Measurements from ENCODE around the gene FAM200A.
"Not testable (repeated sequence)": the region's sequence is repeated elsewhere in the genome, so short reads cannot be mapped to it uniquely, and the experiment has no call there.

Gene FAM200A

DNA sequence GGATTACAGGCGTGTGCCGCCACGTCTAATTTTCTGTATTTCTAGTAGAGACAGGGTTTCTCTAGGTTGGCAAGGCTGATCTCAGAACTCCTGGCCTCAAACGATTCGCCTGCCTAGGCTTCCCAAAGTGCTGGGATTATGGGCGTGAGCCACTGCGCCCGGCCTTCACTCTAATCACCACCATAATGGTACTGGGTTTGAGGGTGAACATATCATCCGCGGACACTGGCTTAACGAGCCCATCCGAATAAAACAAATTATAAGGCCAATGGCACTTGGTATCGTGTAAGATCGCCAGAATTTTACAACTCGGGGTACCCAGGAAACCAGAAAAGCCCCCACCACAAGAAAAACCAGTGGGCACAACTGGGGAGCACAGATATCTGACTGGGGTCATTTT is 580 bp downstream of the FAM200A start:
- H3K79me2 ChIP-seq (ENCODE audit: low read length): peaks cover 24% of the 10 kb centered on the region
- no peak overlapping the region for H2AFZ ChIP-seq (ENCODE audit: low read depth, low read length)
- H4K20me1 ChIP-seq (ENCODE audit: insufficient read depth, low read length): no peaks in the 10 kb centered on the region
- H3K36me3 ChIP-seq (replicated peaks; ENCODE audit: low read depth, low read length): peaks cover 28% of the 10 kb centered on the region
- H3K9ac ChIP-seq (ENCODE audit: low read length): peak overlapping the region; percentile 84
- peaks cover 10% of the 10 kb centered on the region for H3K4me1 ChIP-seq (ENCODE audit: low read length)
- H3K4me2 ChIP-seq (ENCODE audit: low read length): peak overlapping the region; percentile 71
- H3K27ac ChIP-seq (ENCODE audit: low read length): no peak overlapping the region
- H3K4me3 ChIP-seq (ENCODE audit: low read length): peak overlapping the region; percentile 91
- no peaks in the 10 kb centered on the region for H3K27me3 ChIP-seq (ENCODE audit: low read depth, low read length)
- no peak for TF ChIP-seq CTCF (IDR thresholded peaks at IDR 0.05; ENCODE audit: low read depth, low read length)
- TF ChIP-seq EZH2phosphoT487 (IDR thresholded peaks at IDR 0.05; ENCODE audit: low read depth): no peak
- H3K9me3 ChIP-seq (ENCODE audit: insufficient read depth, low read length): no peaks in the 10 kb centered on the region

GRCh38 chr7:99549545-99549944 is 2.4 kb downstream of the FAM200A start:
- H3K27ac ChIP-seq (ENCODE audit: low read length); H4K20me1 ChIP-seq (ENCODE audit: insufficient read depth, low read length); H2AFZ ChIP-seq (ENCODE audit: low read depth, low read length); H3K9ac ChIP-seq (ENCODE audit: low read length); H3K27me3 ChIP-seq (ENCODE audit: low read depth, low read length); H3K4me1 ChIP-seq (ENCODE audit: low read length); H3K4me2 ChIP-seq (ENCODE audit: low read length); H3K4me3 ChIP-seq (ENCODE audit: low read length); H3K9me3 ChIP-seq (ENCODE audit: insufficient read depth, low read length): not testable (repeated sequence)
- H3K36me3 ChIP-seq (replicated peaks; ENCODE audit: low read depth, low read length): peaks cover 16% of the 10 kb centered on the region
- H3K79me2 ChIP-seq (ENCODE audit: low read length): peaks cover 18% of the 10 kb centered on the region

- H3K4me3 ChIP-seq (ENCODE audit: low read length); H4K20me1 ChIP-seq (ENCODE audit: insufficient read depth, low read length); H3K4me1 ChIP-seq (ENCODE audit: low read length); H3K9ac ChIP-seq (ENCODE audit: low read length); H3K4me2 ChIP-seq (ENCODE audit: low read length); H2AFZ ChIP-seq (ENCODE audit: low read depth, low read length); H3K27me3 ChIP-seq (ENCODE audit: low read depth, low read length); H3K27ac ChIP-seq (ENCODE audit: low read length); H3K79me2 ChIP-seq (ENCODE audit: low read length); H3K9me3 ChIP-seq (ENCODE audit: insufficient read depth, low read length): not testable (repeated sequence)
- H3K36me3 ChIP-seq (replicated peaks; ENCODE audit: low read depth, low read length): peaks cover 18% of the 10 kb centered on the region
Observed at GRCh38 chr7:99545308-99545707, 6.6 kb downstream of the FAM200A start.

DNA sequence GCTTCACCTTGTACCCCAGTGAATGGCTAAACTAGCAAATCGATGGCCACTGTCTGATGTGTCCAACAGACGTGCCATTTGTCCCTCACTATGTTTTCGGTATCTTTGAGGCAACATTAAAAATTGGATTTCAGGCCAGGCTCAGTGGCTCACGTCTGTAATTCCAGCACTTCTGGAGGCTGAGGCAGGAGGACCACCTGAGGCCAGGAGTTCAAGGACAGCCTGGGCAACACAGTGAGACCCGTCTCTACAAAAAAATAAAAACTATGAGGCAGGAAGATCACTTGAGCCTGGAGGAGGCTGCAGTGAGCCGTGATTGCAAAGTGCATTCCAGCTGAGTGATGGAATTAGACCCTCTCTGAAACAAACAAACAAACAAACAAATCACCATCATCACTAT is 8.0 kb downstream of the FAM200A start:
- Histone ChIP-seq H3K4me2 (ENCODE audit: low read length) (no peak overlapping the region), H3K79me2 (ENCODE audit: low read length) (no peaks in the 10 kb centered on the region), H3K36me3 (replicated peaks; ENCODE audit: low read depth, low read length) (peaks cover 18% of the 10 kb centered on the region), H4K20me1 (ENCODE audit: insufficient read depth, low read length) (no peaks in the 10 kb centered on the region), H3K27me3 (ENCODE audit: low read depth, low read length) (no peaks in the 10 kb centered on the region), H3K27ac (ENCODE audit: low read length) (no peak overlapping the region), H3K4me1 (ENCODE audit: low read length) (no peaks in the 10 kb centered on the region), H3K4me3 (ENCODE audit: low read length) (no peak overlapping the region), H2AFZ (ENCODE audit: low read depth, low read length) (no peak overlapping the region), H3K9ac (ENCODE audit: low read length) (no peak overlapping the region), H3K9me3 (ENCODE audit: insufficient read depth, low read length) (no peaks in the 10 kb centered on the region)
- TF ChIP-seq EZH2phosphoT487 (IDR thresholded peaks at IDR 0.05; ENCODE audit: low read depth) (no peak), CTCF (IDR thresholded peaks at IDR 0.05; ENCODE audit: low read depth, low read length) (no peak)

- Histone ChIP-seq H3K9me3 (ENCODE audit: insufficient read depth, low read length) (no peaks in the 10 kb centered on the region), H3K4me3 (ENCODE audit: low read length) (no peak overlapping the region), H4K20me1 (ENCODE audit: insufficient read depth, low read length) (no peaks in the 10 kb centered on the region), H3K27me3 (ENCODE audit: low read depth, low read length) (no peaks in the 10 kb centered on the region), H3K27ac (ENCODE audit: low read length) (no peak overlapping the region), H3K4me2 (ENCODE audit: low read length) (no peak overlapping the region), H3K4me1 (ENCODE audit: low read length) (no peaks in the 10 kb centered on the region), H3K9ac (ENCODE audit: low read length) (no peak overlapping the region), H3K79me2 (ENCODE audit: low read length) (no peaks in the 10 kb centered on the region), H2AFZ (ENCODE audit: low read depth, low read length) (no peak overlapping the region), H3K36me3 (replicated peaks; ENCODE audit: low read depth, low read length) (peaks cover 18% of the 10 kb centered on the region)
- no peak for TF ChIP-seq CTCF (IDR thresholded peaks at IDR 0.05; ENCODE audit: low read depth, low read length)
- no peak for TF ChIP-seq EZH2phosphoT487 (IDR thresholded peaks at IDR 0.05; ENCODE audit: low read depth)
Observed at GRCh38 chr7:99543081-99543671, 8.7 kb downstream of the FAM200A start.

All from OCI-LY3 (cell line).